GM19372 (cell line): ENCODE results near the gene ZCCHC3.

Experiments used
- ATAC-seq: cut with Tn5 transposase; IDR thresholded peaks from one replicate; pipeline ENCODE4 v1.9.1; 2021; ENCODE audit warnings: mild to moderate bottlenecking, low read depth, moderate library complexity; ENCODE audit not compliant: unreplicated experiment

The ZCCHC3 gene

DNA sequence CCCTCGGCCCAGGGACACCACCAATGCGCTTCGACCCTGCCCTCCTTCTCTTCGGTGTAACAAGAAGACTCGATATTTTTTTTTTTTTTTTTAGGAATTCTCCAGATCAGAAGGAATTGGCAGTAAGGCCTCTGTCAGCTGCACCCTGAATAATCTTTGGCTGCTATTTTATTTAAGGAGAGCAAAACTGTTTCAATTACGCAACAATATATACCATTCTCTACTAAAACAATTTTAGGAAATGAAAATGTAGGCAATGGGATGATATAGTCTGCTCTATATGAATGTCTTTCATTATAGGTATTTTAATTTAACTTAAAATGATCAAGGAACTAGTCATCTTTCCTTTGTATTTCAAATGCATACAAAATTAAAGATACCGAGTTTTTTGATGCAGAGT lies 13.3 kb downstream of the ZCCHC3 start:
- no peak for ATAC-seq

DNA sequence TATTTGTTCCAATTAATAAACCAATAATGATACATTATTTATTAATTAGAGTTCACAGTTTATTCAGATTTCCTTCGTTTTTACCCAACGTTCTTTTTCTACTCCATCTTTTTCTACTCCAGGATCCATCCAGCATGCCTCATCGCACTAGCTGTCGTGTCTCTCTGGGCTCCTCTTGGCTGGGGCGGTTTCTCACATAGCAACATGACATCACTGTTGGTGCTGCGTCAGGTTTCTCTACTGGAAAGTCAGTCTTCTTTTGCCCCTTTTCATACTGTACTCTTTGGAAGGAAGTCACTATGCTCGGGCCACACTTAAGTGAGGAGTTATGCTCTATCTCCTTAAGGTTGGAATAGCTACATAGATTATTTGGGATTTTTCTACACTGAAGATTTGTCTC lies 14.2 kb downstream of the ZCCHC3 start:
- ATAC-seq, result no peak

DNA sequence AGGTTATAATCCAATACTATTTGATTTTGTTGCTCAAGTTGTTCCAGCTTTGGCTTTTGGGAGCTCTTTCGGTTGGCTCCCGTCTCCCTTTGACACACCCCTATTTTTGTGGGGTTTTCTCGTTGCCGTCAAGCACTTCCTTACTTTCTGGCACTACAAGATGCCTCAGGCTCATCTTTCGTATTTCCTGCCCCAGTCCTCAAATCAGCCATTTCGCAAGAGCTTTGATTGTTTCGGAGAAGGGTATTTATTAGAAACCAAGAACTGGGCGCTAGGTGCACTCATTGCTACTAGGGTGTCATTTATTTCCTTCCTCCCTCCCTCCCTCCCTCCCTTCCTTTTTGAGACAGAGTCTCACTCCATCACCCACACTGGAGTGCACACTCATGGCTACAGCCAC lies 14.7 kb downstream of the ZCCHC3 start:
- no peak for ATAC-seq

DNA sequence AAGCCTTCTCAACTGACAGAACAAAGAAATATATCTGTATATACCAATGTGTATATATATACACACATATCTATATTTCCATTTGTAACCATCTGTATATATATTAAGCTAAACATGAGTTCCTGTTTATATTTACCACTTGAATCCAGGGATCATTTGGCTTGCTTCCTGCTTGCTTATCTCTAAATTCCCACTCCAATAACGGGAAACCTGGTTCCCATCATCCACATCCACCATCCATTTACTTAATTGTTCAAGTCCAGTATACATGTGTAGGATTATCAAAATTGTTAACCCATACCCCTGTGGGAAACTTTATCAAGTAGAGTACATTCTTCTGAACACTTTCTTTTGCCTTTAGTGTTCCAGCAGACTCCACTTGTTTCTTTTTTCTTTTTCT lies 15.5 kb downstream of the ZCCHC3 start:
- ATAC-seq, result no peak

DNA sequence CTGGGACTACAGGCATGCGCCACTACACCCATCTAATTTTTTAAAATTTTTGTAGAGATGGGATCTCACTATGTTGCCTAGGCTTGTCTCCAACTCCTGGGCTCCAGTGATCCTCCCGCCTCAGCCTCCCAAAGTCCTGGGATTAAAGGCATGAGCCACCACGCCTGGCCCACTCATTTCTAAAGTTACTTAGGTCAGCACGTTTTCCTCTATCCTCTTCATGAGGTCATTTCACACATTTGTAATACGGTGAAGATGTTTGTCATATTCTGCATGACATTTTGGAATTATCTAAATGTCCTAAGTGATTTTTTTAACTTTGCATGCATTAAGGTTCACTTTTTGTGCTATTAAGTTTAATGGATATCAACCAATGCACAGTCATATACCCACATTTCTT lies 16.0 kb downstream of the ZCCHC3 start:
- no peak for ATAC-seq

DNA sequence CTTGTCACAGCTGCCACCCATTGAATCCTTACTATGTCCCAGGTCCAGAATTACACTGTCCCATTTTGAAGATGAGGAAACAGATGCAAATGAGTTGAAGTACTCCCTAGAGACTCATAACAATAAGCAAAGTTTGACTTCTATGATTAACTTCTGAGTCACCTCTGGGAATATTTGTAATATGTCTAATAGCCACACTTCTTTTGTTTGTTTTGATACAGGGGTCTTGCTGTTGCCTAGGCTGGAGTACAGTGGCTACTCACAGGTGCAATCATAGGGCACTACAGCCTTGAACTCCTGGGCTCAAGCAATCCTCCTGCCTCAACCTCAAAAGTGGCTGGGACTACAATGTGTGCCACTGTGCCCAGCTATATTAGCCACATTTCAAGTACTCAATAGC lies 16.6 kb downstream of the ZCCHC3 start:
- ATAC-seq, result no peak

DNA sequence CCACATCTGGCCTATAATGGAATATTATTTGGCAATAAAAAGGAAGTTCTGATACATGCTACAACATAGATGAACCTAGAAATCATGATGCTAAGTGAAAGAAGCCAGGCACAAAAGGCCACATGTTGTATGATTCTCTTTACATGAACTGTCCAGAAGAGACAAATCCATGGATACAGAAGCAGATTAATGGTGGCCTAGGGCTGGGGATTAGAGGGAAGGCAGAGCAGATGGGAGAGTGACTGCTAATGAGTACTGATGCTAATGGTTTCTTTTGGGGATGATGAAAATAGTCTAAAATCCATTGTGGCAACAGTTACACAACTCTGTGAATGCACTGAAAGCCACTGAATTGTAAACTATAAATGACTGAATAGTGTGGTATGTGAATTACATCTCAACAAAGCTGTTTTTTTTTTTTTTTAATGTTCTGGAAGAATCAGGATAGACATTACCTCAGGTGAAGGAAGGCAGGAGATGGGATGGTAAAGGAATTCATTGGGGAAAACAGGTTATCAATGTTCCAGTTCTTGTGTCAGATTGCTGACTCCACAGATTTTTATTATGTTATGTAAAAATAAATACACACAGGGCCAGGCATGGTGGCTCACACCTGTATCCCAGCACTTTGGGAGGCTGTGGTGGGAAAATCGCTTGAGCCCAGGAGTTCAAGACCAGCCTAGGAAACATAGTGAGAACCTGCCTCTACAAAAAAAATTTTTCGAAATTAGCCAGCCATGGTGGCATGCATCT lies 19.1 kb downstream of the ZCCHC3 start:
- no peak for ATAC-seq

DNA sequence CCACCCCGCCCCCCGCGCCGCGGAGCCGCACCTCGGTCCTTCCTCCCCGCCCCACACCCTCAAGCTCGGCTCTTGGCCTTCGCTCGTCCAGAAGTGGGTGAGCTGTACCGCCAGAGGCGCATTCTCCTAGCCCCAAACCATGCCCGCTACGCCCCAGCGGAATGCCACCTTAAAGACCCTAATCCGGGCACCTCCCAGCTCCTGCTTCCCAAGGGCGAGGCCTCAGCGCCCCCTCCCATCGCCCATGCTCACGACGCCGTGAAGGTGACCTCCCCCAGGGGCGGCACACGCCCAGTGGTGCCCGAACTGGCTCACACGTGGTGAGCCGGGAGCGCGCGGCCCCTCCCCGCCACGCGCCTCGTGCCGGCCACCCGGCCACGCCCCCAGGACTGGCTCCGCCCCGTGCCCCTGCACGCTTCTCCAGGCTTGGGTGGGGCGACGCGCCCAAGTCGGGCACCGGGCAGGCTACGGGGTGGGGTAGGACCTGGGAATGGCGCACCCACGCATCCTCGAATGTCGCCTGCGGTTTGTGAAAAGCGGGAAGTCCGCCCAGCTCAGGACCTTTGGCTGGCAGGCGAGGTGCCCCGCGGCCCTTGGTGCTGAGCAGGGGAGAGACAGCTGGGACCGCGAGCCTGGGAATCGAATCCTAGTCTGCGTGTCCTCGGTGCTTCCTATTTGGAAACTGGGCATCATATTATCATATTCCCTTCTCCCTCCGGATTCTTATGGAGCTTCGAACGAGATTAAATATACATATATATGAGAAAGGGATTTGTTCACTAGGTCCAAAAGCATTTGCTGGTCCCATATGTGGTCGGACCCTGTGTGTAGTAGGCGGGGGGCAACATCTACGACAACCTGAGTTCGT lies 27.0 kb downstream of the ZCCHC3 start:
- ATAC-seq, result peak; percentile 41

DNA sequence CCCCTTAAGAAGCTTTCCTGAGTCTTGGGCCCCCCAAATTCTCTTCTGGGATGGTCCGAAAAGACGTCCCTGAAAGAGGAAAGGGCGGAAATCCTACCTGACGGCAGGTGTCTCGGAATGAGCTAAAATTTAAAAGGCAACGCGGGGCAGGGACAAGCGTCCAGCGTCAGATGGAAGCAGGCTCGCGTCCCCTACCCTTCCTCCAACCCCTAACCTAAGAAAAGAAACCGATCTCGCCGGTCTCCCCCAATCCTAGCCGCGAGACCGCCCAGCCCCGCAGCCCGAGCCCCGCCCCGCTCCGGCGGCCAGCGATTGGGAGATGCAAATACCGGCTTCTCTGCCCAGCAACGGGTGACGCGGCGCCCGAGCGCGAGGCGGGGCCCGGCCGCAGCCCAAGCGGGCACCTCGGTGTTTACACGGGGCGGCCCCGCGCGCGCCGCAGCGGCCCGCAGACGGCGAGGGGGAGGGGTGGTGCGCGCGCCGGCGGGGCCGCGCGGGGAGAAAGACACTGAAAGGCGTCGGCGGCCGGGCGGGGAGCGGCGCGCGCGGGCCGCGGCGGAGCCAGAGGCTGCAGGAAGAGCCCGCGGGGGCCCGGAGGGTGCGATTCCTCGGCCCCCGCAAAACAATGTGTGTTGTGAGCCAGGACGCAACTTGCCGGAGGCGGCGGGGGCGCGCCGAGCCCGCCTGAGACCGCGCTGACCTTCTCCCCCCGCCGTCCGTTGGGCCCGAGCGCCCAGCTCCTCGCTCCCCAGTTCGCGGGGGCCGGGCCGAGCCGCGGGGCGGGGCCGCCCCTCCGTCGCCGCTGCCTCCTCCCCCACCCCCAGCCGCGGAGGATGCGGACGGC lies 27.9 kb downstream of the ZCCHC3 start, which contains the start of gene SOX12:
TSS of gene SOX12 (plus strand) at position 508 of the 844 bp plus-strand sequence. CDS start 373 bp downstream, outside the sequence.
- ATAC-seq, result peak; percentile 67

DNA sequence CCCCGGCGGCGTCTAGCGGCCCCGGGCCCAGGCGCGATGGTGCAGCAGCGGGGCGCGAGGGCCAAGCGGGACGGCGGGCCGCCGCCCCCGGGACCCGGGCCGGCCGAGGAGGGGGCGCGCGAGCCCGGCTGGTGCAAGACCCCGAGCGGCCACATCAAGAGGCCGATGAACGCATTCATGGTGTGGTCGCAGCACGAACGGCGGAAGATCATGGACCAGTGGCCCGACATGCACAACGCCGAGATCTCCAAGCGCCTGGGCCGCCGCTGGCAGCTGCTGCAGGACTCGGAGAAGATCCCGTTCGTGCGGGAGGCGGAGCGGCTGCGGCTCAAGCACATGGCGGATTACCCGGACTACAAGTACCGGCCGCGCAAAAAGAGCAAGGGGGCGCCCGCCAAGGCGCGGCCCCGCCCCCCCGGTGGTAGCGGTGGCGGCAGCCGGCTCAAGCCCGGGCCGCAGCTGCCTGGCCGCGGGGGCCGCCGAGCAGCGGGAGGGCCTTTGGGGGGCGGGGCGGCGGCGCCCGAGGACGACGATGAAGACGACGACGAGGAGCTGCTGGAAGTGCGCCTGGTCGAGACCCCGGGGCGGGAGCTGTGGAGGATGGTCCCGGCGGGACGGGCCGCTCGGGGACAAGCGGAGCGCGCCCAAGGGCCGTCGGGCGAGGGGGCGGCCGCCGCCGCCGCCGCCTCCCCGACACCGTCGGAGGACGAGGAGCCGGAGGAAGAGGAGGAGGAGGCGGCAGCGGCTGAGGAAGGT lies 28.7 kb downstream of the ZCCHC3 start:
- ATAC-seq, result peak; percentile 12

DNA sequence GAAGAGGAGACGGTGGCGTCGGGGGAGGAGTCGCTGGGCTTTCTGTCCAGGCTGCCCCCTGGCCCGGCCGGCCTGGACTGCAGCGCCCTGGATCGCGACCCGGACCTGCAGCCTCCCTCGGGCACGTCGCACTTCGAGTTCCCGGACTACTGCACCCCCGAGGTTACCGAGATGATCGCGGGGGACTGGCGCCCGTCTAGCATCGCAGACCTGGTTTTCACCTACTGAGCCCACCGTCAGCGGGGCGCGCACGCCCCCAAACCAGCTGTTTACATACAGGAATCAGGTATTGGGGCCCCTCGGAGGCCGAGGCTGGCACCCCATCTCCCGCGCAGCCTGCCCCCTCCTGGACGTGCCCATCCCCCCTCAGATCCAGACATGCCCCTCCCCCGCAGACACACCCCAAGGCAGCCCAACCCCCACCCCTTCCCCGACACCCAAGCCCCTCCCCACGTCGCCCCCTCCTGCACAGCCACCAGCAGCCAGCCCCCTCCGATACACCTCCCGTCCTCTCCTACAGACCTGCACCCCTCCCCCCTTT lies 29.3 kb downstream of the ZCCHC3 start:
- no peak for ATAC-seq

DNA sequence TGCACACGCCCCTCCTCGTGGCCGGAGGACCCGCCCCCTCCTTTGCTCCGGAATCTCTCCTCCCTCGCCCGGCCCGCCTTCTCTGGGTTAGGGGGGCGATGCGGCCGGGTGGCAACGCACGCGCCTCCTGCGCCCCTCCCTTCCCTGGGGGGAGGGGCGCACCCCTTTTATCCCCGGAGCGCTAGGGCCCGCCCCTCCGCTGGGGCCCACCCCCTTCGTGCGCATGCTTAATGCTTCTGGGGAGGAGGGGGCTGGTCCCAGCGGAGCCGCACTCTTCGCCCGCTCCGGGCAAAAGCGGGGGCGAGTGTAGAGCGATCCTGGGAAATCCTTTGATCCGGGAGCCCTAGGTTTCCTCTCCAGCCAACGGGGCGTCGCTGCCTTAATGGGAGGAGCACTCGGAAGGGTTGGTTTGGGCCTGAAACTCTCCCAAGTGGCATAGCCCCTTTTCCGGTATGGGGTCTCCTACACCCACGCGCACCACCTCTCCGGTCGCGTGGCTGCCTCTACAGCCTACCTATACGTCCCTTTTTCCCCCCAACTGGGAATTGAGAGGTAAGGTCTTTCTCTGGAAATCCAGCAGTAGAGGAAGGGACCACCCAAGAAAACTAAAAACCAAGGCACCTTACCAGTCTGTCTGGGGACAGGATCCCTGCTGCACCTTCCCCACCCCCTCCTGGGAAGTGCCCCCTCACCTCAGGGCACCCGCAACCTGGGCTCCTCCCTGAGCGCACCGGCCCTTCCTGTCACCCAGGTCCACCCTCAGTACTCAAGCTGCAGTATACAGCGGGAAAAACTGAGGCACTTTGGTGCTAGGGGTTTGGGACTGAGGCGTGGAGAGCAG lies 30.0 kb downstream of the ZCCHC3 start:
- no peak for ATAC-seq

DNA sequence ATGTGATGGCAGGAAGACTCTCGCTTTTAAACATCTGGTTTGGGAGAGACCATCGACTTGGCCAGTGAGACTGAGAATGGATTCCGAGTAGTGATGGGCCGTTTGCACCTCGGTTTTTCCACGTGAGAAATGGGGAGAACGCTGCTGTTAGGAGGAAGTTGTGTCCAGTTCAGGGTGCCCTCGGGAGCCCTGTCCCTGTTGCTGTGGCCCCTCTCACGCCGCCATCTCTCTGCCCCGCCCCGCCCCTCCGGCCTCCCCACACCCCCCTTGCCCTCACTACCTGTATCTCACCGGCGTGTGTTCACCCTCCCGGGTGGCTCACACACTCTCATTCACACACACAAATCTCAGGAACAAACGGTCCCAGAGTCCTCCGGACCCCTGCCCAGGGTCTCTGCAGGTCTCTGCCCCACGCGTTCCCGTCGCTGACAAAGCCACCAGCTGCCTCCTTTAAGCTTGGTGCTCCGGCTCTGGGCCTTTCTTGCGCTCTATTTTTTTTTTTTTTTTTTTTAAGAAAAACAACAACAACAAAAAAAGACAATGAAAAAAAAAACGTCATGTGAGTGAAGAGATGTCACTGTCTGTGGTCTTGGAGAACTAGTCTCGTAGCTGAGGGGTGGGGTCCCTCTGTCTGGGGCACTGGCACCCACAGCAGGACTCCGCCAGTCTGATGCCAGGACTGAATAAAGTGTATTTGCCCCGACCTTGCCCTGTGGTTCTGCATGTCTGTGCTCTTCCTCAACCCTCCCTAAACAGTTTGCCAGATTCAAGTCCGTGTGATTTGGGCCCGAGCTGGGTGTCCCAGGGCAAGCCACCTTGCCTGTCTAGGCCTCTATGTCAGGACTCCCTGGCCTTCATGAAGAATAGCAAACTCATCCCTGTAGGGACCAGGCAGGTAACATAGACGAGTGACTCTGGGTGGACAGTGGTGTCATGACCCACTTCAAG lies 30.9 kb downstream of the ZCCHC3 start:
- no peak for ATAC-seq

DNA sequence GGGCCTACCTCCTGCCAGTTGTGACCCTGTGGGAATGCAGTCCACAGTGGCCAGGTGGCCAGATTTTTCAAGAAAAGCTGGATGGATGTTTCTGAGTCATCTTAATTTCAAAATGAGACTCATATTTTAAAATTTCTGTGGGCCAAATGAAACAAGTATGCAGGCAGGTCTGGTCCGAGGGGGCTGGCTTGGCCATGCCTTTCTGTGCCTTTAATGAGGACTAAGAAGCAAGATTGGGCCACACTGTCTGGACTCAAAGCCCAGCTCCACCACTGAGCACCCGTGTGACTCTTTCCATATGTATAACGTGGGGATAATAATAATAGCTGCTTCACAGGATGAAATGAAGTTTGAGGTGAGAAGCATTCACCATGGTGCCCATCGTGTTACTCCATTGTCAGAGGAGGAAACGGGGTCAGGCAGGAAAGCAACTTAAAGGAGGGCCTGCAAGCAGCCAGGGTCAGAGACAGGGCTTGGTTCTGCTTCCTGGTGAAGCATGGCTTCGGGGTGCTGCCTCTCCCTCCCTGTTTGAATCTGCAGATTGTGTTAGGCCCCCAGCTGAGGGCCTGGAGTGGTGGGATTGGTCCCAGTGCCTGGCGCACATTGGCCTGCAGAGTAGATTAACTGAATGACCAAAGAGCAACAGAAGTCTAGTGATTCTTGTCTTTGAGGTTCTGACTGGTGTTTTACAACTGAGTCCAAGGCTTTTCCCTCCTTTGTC lies 31.8 kb downstream of the ZCCHC3 start:
- ATAC-seq, result no peak

DNA sequence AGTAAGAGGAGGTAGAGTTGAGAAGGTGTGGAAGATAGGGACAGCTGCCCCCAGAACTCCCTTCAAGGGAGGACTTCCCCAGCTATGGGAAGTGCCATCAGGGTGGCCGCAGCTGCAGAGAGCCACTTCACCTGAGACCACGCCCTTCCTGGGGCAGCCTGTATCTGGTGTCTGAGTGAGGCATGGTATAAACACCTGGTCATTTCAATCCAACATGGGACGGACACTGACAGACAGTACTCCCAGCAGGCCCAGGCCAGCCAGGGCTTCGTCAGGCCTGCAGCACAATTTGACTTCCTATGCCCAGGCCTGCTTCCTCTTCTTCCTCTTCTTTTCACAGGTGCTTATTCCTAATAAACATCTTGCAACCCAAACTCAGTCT lies 32.5 kb downstream of the ZCCHC3 start:
- ATAC-seq, result no peak

DNA sequence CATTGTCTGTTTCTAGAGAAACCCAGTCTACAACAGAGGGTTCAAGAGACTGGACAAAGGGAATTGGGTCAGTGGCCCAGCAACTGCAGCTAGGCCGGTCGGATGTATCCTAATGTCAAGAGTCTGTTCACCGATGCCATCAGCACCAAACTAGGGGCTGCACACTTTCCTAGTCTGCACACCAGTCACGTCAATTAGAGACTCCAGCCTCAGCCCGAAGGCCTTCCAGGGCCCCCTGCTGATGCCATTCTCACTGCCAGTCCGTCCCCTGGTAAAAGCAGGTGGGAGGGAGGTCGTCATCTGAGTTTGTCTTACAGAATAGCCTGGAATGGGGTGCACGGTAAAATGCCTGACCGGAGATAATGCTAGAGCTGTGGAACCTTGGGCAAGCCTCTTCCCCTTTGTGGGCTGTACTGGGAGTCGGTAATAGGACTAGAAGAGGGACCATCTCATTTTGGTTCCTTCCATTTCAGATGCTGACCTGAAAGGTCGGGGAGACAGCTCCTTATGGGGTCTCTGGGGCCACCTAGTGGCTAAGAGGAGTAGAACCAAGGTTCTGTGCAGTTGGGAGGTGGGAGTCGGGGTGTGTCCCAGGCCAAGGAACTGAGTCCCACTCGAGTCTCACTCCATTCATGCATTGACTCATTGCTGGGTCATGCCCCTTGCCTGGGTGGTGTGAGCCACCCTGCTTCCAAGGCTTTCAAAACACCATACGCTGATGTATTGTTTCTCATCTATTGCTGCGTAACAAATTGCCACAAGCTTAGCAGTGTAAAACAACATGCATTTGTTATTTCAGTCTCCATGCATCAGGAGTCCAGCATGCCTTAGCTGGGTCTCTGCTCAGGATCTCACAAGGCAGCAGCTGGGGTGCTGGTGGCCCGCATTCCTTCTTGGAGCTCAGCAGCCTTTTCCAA lies 33.1 kb downstream of the ZCCHC3 start:
- no peak for ATAC-seq
